Measurements from ENCODE around the gene TPPP.
"Not testable (repeated sequence)": the region's sequence is repeated elsewhere in the genome, so short reads cannot be mapped to it uniquely, and the experiment has no call there.

TPPP gene

GRCh38 chr5:633501-633955 is 59.6 kb downstream of the TPPP start:
- Histone ChIP-seq H3K27ac (ENCODE audit: low read depth, low read length) (no peak overlapping the region), H3K4me3 (ENCODE audit: insufficient read depth, low read length, poor library complexity, severe bottlenecking) (no peak overlapping the region), H3K36me3 (ENCODE audit: low read length) (no peaks in the 10 kb centered on the region), H3K9ac (ENCODE audit: low read length) (no peak overlapping the region), H3K27me3 (ENCODE audit: low read length) (no peaks in the 10 kb centered on the region), H3F3A (ENCODE audit: insufficient read depth) (no peaks in the 10 kb centered on the region), H3K9me2 (replicated peaks; ENCODE audit: insufficient read depth, low read length) (no peaks in the 10 kb centered on the region), H2AFZ (ENCODE audit: low read depth, low read length, severe bottlenecking) (no peak overlapping the region), H3K4me2 (ENCODE audit: low read depth, low read length, poor library complexity, severe bottlenecking) (no peak overlapping the region), H4K20me1 (ENCODE audit: low read depth, low read length) (no peaks in the 10 kb centered on the region), H3K79me2 (ENCODE audit: insufficient read depth, low read length) (no peaks in the 10 kb centered on the region), H3K9me3 (ENCODE audit: insufficient read depth, low read length) (no peaks in the 10 kb centered on the region)
- TF ChIP-seq, protein P1, sequence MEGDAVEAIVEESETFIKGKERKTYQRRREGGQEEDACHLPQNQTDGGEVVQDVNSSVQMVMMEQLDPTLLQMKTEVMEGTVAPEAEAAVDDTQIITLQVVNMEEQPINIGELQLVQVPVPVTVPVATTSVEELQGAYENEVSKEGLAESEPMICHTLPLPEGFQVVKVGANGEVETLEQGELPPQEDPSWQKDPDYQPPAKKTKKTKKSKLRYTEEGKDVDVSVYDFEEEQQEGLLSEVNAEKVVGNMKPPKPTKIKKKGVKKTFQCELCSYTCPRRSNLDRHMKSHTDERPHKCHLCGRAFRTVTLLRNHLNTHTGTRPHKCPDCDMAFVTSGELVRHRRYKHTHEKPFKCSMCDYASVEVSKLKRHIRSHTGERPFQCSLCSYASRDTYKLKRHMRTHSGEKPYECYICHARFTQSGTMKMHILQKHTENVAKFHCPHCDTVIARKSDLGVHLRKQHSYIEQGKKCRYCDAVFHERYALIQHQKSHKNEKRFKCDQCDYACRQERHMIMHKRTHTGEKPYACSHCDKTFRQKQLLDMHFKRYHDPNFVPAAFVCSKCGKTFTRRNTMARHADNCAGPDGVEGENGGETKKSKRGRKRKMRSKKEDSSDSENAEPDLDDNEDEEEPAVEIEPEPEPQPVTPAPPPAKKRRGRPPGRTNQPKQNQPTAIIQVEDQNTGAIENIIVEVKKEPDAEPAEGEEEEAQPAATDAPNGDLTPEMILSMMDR (IDR thresholded peaks at IDR 0.05; ENCODE audit: insufficient read depth, low read length, poor library complexity, severe bottlenecking): no peak
- no peak for TF ChIP-seq EZH2phosphoT487 (conservative IDR thresholded peaks at IDR 0.05; ENCODE audit: low read length)

DNA sequence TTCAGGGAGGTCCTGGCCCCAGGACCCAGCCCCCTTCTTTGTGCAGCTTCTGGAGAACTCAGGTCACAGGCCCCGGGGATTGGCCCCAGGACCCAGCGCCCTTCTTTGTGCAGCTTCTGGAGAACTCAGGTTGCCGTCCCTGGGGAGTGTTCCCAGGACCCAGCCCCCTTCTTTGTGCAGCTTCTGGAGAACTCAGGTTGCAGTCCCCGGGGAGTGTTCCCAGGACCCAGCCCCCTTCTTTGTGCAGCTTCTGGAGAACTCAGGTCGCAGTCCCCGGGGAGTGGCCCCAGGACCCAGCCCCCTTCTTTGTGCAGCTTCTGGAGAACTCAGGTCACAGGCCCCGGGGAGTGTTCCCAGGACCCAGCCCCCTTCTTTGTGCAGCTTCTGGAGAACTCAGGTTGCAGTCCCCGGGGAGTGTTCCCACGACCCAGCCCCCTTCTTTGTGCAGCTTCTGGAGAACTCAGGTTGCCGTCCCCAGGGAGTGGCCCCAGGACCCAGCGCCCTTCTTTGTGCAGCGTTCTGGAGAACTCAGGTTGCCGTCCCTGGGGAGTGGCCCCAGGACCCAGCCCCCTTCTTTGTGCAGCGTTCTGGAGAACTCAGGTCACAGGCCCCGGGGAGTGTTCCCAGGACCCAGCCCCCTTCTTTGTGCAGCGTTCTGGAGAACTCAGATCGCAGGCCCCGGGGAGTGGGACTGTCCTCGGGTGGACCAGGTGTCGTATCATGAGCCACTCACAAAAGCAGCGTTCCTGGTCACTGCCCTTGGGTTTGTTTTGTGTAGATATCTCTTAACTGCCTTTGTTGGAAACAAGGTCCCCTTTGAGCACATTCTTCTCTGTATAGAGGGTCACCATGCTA is 64.6 kb downstream of the TPPP start:
- H3K4me2 ChIP-seq (ENCODE audit: low read depth, low read length, poor library complexity, severe bottlenecking); H3K9me2 ChIP-seq (replicated peaks; ENCODE audit: insufficient read depth, low read length); H3K9me3 ChIP-seq (ENCODE audit: insufficient read depth, low read length); H3K79me2 ChIP-seq (ENCODE audit: insufficient read depth, low read length); H3K27ac ChIP-seq (ENCODE audit: low read depth, low read length); H3F3A ChIP-seq (ENCODE audit: insufficient read depth); H2AFZ ChIP-seq (ENCODE audit: low read depth, low read length, severe bottlenecking); H3K27me3 ChIP-seq (ENCODE audit: low read length); H3K36me3 ChIP-seq (ENCODE audit: low read length); H3K9ac ChIP-seq (ENCODE audit: low read length); H3K4me3 ChIP-seq (ENCODE audit: insufficient read depth, low read length, poor library complexity, severe bottlenecking); H4K20me1 ChIP-seq (ENCODE audit: low read depth, low read length): not testable (repeated sequence)

GRCh38 chr5:627840-628239 is 65.3 kb downstream of the TPPP start:
- Histone ChIP-seq H3F3A (ENCODE audit: insufficient read depth) (no peaks in the 10 kb centered on the region), H3K27ac (ENCODE audit: low read depth, low read length) (no peak overlapping the region), H3K4me3 (ENCODE audit: insufficient read depth, low read length, poor library complexity, severe bottlenecking) (no peak overlapping the region), H3K79me2 (ENCODE audit: insufficient read depth, low read length) (no peaks in the 10 kb centered on the region), H3K27me3 (ENCODE audit: low read length) (no peaks in the 10 kb centered on the region), H4K20me1 (ENCODE audit: low read depth, low read length) (no peaks in the 10 kb centered on the region), H3K9me2 (replicated peaks; ENCODE audit: insufficient read depth, low read length) (no peaks in the 10 kb centered on the region), H3K36me3 (ENCODE audit: low read length) (no peaks in the 10 kb centered on the region; the same call in 1 of the 2 replicates), H3K9me3 (ENCODE audit: insufficient read depth, low read length) (no peaks in the 10 kb centered on the region), H3K9ac (ENCODE audit: low read length) (no peak overlapping the region), H3K4me2 (ENCODE audit: low read depth, low read length, poor library complexity, severe bottlenecking) (no peak overlapping the region), H2AFZ (ENCODE audit: low read depth, low read length, severe bottlenecking) (no peak overlapping the region)
- TF ChIP-seq EZH2phosphoT487 (conservative IDR thresholded peaks at IDR 0.05; ENCODE audit: low read length): no peak
- TF ChIP-seq, protein P1 (IDR thresholded peaks at IDR 0.05; ENCODE audit: insufficient read depth, low read length, poor library complexity, severe bottlenecking): no peak

DNA sequence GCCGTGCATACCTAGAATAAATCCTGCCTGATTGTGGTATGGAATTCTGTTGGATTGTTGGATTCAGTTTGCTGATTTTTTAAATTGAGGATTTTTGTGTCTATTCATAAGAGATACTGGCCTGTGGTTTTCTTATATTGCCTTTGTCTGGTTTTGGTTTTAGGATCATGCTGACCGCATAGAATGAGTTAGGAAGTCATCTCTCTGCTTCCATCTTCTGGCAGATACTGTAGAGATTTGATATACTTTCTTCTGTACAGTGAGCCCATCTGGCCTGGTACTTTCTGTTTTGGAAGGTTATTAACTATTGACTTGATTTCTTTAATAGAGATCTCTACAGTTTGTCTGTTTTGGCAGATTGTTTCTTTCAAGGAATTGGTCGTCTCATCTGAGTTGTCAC is 66.3 kb downstream of the TPPP start:
- H3F3A ChIP-seq (ENCODE audit: insufficient read depth): no peaks in the 10 kb centered on the region
- no peak overlapping the region for H3K4me2 ChIP-seq (ENCODE audit: low read depth, low read length, poor library complexity, severe bottlenecking)
- H3K79me2 ChIP-seq (ENCODE audit: insufficient read depth, low read length): no peaks in the 10 kb centered on the region
- no peaks in the 10 kb centered on the region for H3K9me3 ChIP-seq (ENCODE audit: insufficient read depth, low read length)
- H3K36me3 ChIP-seq (ENCODE audit: low read length): no peaks in the 10 kb centered on the region; the same call in 1 of the 2 replicates
- H3K4me3 ChIP-seq (ENCODE audit: insufficient read depth, low read length, poor library complexity, severe bottlenecking): no peak overlapping the region
- H2AFZ ChIP-seq (ENCODE audit: low read depth, low read length, severe bottlenecking): no peak overlapping the region
- no peaks in the 10 kb centered on the region for H3K27me3 ChIP-seq (ENCODE audit: low read length)
- no peaks in the 10 kb centered on the region for H4K20me1 ChIP-seq (ENCODE audit: low read depth, low read length)
- TF ChIP-seq, protein P1 (IDR thresholded peaks at IDR 0.05; ENCODE audit: insufficient read depth, low read length, poor library complexity, severe bottlenecking): no peak
- no peak for TF ChIP-seq EZH2phosphoT487 (conservative IDR thresholded peaks at IDR 0.05; ENCODE audit: low read length)
- no peak overlapping the region for H3K9ac ChIP-seq (ENCODE audit: low read length)
- H3K9me2 ChIP-seq (replicated peaks; ENCODE audit: insufficient read depth, low read length): no peaks in the 10 kb centered on the region
- no peak overlapping the region for H3K27ac ChIP-seq (ENCODE audit: low read depth, low read length)
